C4-2B (cell line): Measurements from ENCODE around the gene PARD6B.

Experiments
- H3K27ac ChIP-seq: fragments of 450-650 bp; 2 replicates; pipeline ENCODE4 v1.5.1; 2017
- CTCF ChIP-seq: fragments of 450-650 bp; conservative IDR thresholded peaks from 2 replicates; pipeline ENCODE4 v1.5.1; 2017; ENCODE audit warnings: mild to moderate bottlenecking
- ZFX ChIP-seq: fragments of 450-650 bp; IDR thresholded peaks from 2 replicates; pipeline ENCODE4 v1.6.1; 2017

The PARD6B gene

GRCh38 chr20:50721881-50722281 lies 9.5 kb upstream of the PARD6B start:
- no peak for TF ChIP-seq ZFX
- no peak for TF ChIP-seq CTCF
- peak overlapping the region; percentile 25; the same call in 1 of the 2 replicates for H3K27ac ChIP-seq

- TF ChIP-seq ZFX (no peak), CTCF (no peak)
- peak overlapping the region; percentile 25; the same call in 1 of the 2 replicates for H3K27ac ChIP-seq
Measured at GRCh38 chr20:50722424-50723155, 8.8 kb upstream of the PARD6B start.

GRCh38 chr20:50723672-50724071 lies 7.7 kb upstream of the PARD6B start:
- TF ChIP-seq CTCF (no peak), ZFX (no peak)

GRCh38 chr20:50724112-50724725 lies 7.2 kb upstream of the PARD6B start:
- H3K27ac ChIP-seq = no peak overlapping the region

More at GRCh38 chr20:50723672-50724071, 7.7 kb upstream of the PARD6B start:
- no peak overlapping the region for H3K27ac ChIP-seq

GRCh38 chr20:50724851-50725723 lies 6.3 kb upstream of the PARD6B start:
- TF ChIP-seq ZFX (no peak), CTCF (no peak)
- H3K27ac ChIP-seq = no peak overlapping the region

More at GRCh38 chr20:50724112-50724725, 7.2 kb upstream of the PARD6B start:
- TF ChIP-seq ZFX = no peak
- no peak for TF ChIP-seq CTCF

GRCh38 chr20:50725724-50726005 lies 5.7 kb upstream of the PARD6B start:
- TF ChIP-seq CTCF = no peak
- TF ChIP-seq ZFX = no peak
- no peak overlapping the region for H3K27ac ChIP-seq
